Gastroesophageal sphincter (tissue), 4 donors: Measurements from ENCODE around the gene RIPK3. TPM values are rescaled to one million over a fixed set of nuclear protein-coding genes. Genes with fewer than 3 reads are reported as not detected.

ENCODE experiments used
- ATAC-seq: fragments of 150-250 bp; one replicate; pipeline ENCODE4 v1.9.1; 2016; ENCODE audit warnings: mild to moderate bottlenecking, moderate library complexity
- H3K27ac ChIP-seq, 4 donors: fragments of 200-600 bp; sonication (generic) in 3 of 4; 1 replicate in 3 of 4; 2 replicates in 1 of 4; pipeline ENCODE4 v1.5.1; 2016 to 2019
- H3K27me3 ChIP-seq: fragments of 200-600 bp; sonication (generic); one replicate; pipeline ENCODE4 v1.5.1; 2019
- H3K36me3 ChIP-seq, 2 donors: fragments of 200-600 bp; sonication (generic); one replicate each; pipeline ENCODE4 v1.5.1; 2019; ENCODE audit warnings: control low read depth in 1 of 2
- H3K4me1 ChIP-seq, 3 donors: fragments of 200-600 bp; sonication (generic); 1 replicate in 2 of 3; 2 replicates in 1 of 3; pipeline ENCODE4 v1.5.1; 2016 to 2019; ENCODE audit warnings: control low read depth in 2 of 3
- H3K4me3 ChIP-seq, 2 donors: fragments of 200-600 bp; sonication (generic); one replicate each; pipeline ENCODE4 v1.5.1; 2019; ENCODE audit warnings: mild to moderate bottlenecking in 1 of 2, moderate library complexity in 1 of 2
- H3K9me3 ChIP-seq, 3 donors: fragments of 200-600 bp; sonication (generic); one replicate each; pipeline ENCODE4 v1.5.1; 2017 to 2019; ENCODE audit warnings: control low read depth in 2 of 3
- EP300 ChIP-seq: sonication (generic); formaldehyde crosslinking; IDR thresholded peaks from one replicate; pipeline ENCODE4 v1.6.1; 2017; ENCODE audit warnings: antibody characterized with exemption, mild to moderate bottlenecking
- POLR2A ChIP-seq, 2 donors: fragments of 450-650 bp; IDR thresholded peaks; one replicate each; pipeline ENCODE4 v1.6.1; 2017; ENCODE audit warnings: antibody characterized with exemption in 2 of 2, mild to moderate bottlenecking in 2 of 2, moderate library complexity in 1 of 2
- POLR2AphosphoS5 ChIP-seq: sonication (generic); formaldehyde crosslinking; IDR thresholded peaks from one replicate; pipeline ENCODE4 v1.6.1; 2017; ENCODE audit warnings: antibody characterized with exemption
- WGBS, 2 donors: methylation state at CpG; one replicate each; pipeline ENCODE4 v1.1.5; 2018; ENCODE audit warnings: low coverage in 1 of 2; 5-methylcytosine and 5-hydroxymethylcytosine counted together
- total RNA-seq, 4 donors: library from RNA; depleted of rRNA; stranded (reverse); fragments of >200 nt; gene quantifications; one replicate each; pipeline ENCODE4 v1.1.0, GENCODE V29; 2016
- TF ChIP-seq, protein P1 (sequence below), 4 experiments: fragments of 200-600 bp in 2 of 4; fragments of 450-650 bp in 2 of 4; sonication (generic) in 1 of 4; IDR thresholded peaks; one replicate each; pipeline ENCODE4 v1.5.1; 2017 to 2019; ENCODE audit warnings: antibody characterized with exemption in 4 of 4, mild to moderate bottlenecking in 2 of 4, moderate library complexity in 2 of 4

Gene RIPK3
- total RNA-seq, 4 donors from 2014 or later = 3.1 to 8.9 (median 3.9) TPM

- WGBS, 2 donors = 83 to 100% methylated on average over 2 of the region's 8 CpGs
Observed at GRCh38 chr14:24337824-24338175, 2.0 kb downstream of the RIPK3 start.

DNA sequence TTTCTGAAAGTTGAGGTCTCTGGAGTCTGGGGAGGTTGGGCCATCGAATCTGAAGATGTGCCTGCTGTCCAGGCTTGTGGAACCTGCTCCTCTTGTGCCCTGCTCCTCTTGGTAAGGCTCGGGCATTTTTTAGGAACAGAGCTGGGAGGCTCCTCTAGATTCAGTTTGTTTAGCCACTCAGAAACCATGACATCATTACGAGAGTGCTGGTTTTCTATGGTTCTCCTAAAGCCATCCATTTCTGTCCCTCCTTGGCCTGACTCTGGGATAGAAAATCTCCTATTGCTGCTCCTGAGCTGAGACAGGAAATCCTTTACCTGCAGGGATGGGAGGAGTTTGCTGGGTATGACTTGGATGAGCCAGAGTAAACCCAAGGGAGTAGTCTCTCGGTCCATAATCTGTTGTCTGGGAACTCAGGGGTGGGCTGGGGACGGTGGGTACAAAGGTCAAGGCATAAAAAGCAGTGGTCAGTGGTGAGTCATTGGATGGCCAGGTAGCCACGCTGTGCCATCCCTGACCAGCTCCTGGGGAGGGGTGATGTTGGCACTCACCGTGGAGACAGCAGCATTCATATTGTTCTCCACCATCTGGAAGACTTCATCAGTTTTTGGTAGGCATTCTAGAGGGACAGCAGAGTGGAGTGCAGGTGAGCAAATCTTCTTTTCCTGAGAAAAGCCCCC is 2.5 kb downstream of the RIPK3 start:
- WGBS, 2 donors = 80 to 100% methylated on average over 2 of the region's 7 CpGs
- no peak for ATAC-seq
- no peaks in the 10 kb centered on the region for H3K9me3 ChIP-seq
- TF ChIP-seq, protein P1, sequence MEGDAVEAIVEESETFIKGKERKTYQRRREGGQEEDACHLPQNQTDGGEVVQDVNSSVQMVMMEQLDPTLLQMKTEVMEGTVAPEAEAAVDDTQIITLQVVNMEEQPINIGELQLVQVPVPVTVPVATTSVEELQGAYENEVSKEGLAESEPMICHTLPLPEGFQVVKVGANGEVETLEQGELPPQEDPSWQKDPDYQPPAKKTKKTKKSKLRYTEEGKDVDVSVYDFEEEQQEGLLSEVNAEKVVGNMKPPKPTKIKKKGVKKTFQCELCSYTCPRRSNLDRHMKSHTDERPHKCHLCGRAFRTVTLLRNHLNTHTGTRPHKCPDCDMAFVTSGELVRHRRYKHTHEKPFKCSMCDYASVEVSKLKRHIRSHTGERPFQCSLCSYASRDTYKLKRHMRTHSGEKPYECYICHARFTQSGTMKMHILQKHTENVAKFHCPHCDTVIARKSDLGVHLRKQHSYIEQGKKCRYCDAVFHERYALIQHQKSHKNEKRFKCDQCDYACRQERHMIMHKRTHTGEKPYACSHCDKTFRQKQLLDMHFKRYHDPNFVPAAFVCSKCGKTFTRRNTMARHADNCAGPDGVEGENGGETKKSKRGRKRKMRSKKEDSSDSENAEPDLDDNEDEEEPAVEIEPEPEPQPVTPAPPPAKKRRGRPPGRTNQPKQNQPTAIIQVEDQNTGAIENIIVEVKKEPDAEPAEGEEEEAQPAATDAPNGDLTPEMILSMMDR (IDR thresholded peaks at IDR 0.05) = no peak
- no peak for TF ChIP-seq EP300
- no peak for TF ChIP-seq POLR2A (IDR thresholded peaks at IDR 0.05)
- no peak for TF ChIP-seq POLR2AphosphoS5
- no peak overlapping the region for H3K4me3 ChIP-seq
- H3K4me1 ChIP-seq = peaks cover 0 to 57% (median 21%) of the 10 kb centered on the region in 3 donors
- peaks cover 0 to 8% of the 10 kb centered on the region in 2 donors for H3K36me3 ChIP-seq
- H3K27ac ChIP-seq = no peak overlapping the region
- peaks cover 77% of the 10 kb centered on the region for H3K27me3 ChIP-seq

More at GRCh38 chr14:24337824-24338175, 2.0 kb downstream of the RIPK3 start:
- H3K36me3 ChIP-seq = peaks cover 0 to 8% of the 10 kb centered on the region in 2 donors
- no peaks in the 10 kb centered on the region for H3K9me3 ChIP-seq
- TF ChIP-seq POLR2A (IDR thresholded peaks at IDR 0.05) = no peak
- TF ChIP-seq EP300 = no peak
- TF ChIP-seq, protein P1 (IDR thresholded peaks at IDR 0.05) = no peak
- no peak for TF ChIP-seq POLR2AphosphoS5
- no peak for ATAC-seq
- H3K4me3 ChIP-seq = no peak overlapping the region
- H3K4me1 ChIP-seq = peaks cover 0 to 52% (median 15%) of the 10 kb centered on the region in 3 donors
- H3K27me3 ChIP-seq = peaks cover 72% of the 10 kb centered on the region
- H3K27ac ChIP-seq = no peak overlapping the region

- H3K27me3 ChIP-seq = peaks cover 91% of the 10 kb centered on the region
- H3K4me3 ChIP-seq = peak overlapping the region in 1 of 2 donors; percentile 53
- H3K4me1 ChIP-seq = peaks cover 0 to 64% (median 21%) of the 10 kb centered on the region in 3 donors
- H3K9me3 ChIP-seq = no peaks in the 10 kb centered on the region
- H3K27ac ChIP-seq = peak overlapping the region in 3 of 4 donors; percentile 67 to 77 (median 70)
- no peak for ATAC-seq
- WGBS, 2 donors = 60 to 67% methylated on average over 1 to 4 of the region's 12 CpGs
- TF ChIP-seq POLR2A (IDR thresholded peaks at IDR 0.05) (no peak), POLR2AphosphoS5 (no peak), EP300 (no peak)
- TF ChIP-seq, protein P1 (IDR thresholded peaks at IDR 0.05) = no peak
- H3K36me3 ChIP-seq = peaks cover 0 to 8% of the 10 kb centered on the region in 2 donors
Observed at GRCh38 chr14:24335461-24336171, 4.2 kb downstream of the RIPK3 start.

DNA sequence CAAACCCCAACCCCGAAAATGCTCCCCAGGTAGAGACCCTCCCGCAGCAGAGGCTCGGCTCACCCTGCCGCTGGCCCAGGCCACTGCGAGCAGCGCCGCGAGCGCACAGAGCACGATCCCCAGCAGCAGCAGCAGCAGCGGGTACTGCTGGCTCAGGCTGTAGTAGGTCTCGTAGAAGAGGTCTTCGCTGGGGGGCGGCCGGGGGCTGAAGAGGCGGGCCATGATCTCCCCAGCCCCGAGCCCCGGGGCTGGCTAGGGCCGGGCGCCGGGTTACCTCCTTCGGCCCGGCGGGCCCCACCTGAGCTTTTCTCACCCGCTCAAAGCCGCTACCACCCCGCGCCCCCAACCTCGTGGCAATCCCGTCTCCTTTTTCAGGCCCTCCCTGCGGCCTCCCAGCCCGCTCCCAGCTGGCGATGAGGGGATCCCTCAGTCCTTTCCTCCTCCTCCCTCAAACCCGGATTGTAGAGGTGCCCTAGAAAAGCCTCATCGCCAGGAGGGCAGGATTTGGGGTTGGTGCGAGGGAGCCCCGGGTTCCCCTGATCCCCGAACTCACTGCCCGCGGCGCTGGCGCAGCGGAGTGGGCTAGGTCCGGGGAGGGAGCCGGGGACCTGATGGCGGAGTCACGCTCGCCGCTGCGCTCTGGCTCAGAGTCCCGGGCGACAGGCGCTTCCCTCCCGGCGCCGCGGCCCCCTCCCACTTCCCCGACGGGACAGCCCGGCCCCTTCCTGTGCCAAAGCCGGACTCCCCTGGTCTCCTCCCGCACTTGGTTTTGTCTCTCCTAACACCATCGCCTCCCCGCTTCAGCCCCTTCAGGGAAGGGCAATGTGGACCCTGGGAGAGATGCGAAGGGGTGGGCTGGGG is 5.1 kb downstream of the RIPK3 start, which contains the start of gene ADCY4:
Gene ADCY4, minus strand, starts transcription at position 641 of the 861 bp plus-strand sequence. Its CDS starts 419 bp downstream, at position 222.
- H3K36me3 ChIP-seq = peaks cover 0 to 8% of the 10 kb centered on the region in 2 donors
- no peaks in the 10 kb centered on the region for H3K9me3 ChIP-seq
- TF ChIP-seq, protein P1 (IDR thresholded peaks at IDR 0.05) = no peak
- TF ChIP-seq POLR2A (IDR thresholded peaks at IDR 0.05) (peak in 1 of 2 donors; percentile 13), POLR2AphosphoS5 (peak; percentile 17), EP300 (no peak)
- H3K27me3 ChIP-seq = peaks cover 95% of the 10 kb centered on the region
- peak within 1 kb of the TSS; percentile 23 to 53 for H3K4me3 ChIP-seq
- H3K4me1 ChIP-seq = peaks cover 0 to 60% (median 21%) of the 10 kb centered on the region in 3 donors
- 0% methylated on average over 4 to 9 of the region's 65 CpGs for WGBS, 2 donors
- peak; percentile 17 for ATAC-seq
- peak within 1 kb of the TSS in 3 of 4 donors; percentile 67 to 77 (median 70) for H3K27ac ChIP-seq
